IMR-90 (cell line): ENCODE measurements around the gene UPB1.

Experiments
- BHLHE40 ChIP-seq: fragments of 150-350 bp; IDR thresholded peaks from 2 replicates; pipeline ENCODE4 v1.6.1; 2016; ENCODE audit warnings: mild to moderate bottlenecking, low read depth, low read length
- FOS ChIP-seq: fragments of 150-350 bp; IDR thresholded peaks from 2 replicates; pipeline ENCODE4 v1.6.1; 2016; ENCODE audit warnings: low read depth, low read length
- MAFK ChIP-seq: IDR thresholded peaks from 2 replicates; pipeline ENCODE4 v1.6.1; 2012; ENCODE audit warnings: low read depth, low read length, improper control_type of control experiment
- MAZ ChIP-seq: IDR thresholded peaks from 2 replicates; pipeline ENCODE4 v1.6.1; 2012; ENCODE audit warnings: low read depth, mild to moderate bottlenecking, low read length, improper control_type of control experiment, moderate library complexity, borderline replicate concordance
- MXI1 ChIP-seq: IDR thresholded peaks from 2 replicates; pipeline ENCODE4 v1.6.1; 2012; ENCODE audit warnings: low read depth, mild to moderate bottlenecking, low read length, moderate library complexity, borderline replicate concordance
- POLR2A ChIP-seq: IDR thresholded peaks from 2 replicates; pipeline ENCODE4 v1.6.1; 2012; ENCODE audit warnings: mild to moderate bottlenecking, low read depth, low read length
- RAD21 ChIP-seq: IDR thresholded peaks from 2 replicates; pipeline ENCODE4 v1.6.1; 2012; ENCODE audit warnings: low read length, improper control_type of control experiment
- RCOR1 ChIP-seq: IDR thresholded peaks from 2 replicates; pipeline ENCODE4 v1.6.1; 2012; ENCODE audit warnings: mild to moderate bottlenecking, low read length, improper control_type of control experiment; ENCODE audit not compliant: insufficient replicate concordance
- RFX5 ChIP-seq: IDR thresholded peaks from 2 replicates; pipeline ENCODE4 v1.8.0; 2012; ENCODE audit warnings: low read depth, mild to moderate bottlenecking, low read length, moderate library complexity
- SMC3 ChIP-seq: fragments of 150-350 bp; IDR thresholded peaks from 2 replicates; pipeline ENCODE4 v1.6.1; 2016; ENCODE audit warnings: low read depth, mild to moderate bottlenecking, antibody characterized with exemption, low read length, moderate library complexity
- TF ChIP-seq, protein P1 (sequence below): conservative IDR thresholded peaks from 2 replicates; pipeline ENCODE4 v1.5.1; 2012; ENCODE audit warnings: mild to moderate bottlenecking, low read depth, low read length, improper control_type of control experiment
- TF ChIP-seq, protein P2 (sequence below): fragments of 150-350 bp; IDR thresholded peaks from 2 replicates; pipeline ENCODE4 v1.6.1; 2017; ENCODE audit warnings: mild to moderate bottlenecking, antibody characterized with exemption, low read length, low read depth
- TF ChIP-seq, protein P3 (sequence below): fragments of 150-350 bp; IDR thresholded peaks from 2 replicates; pipeline ENCODE4 v1.6.1; 2016; ENCODE audit warnings: low read depth, mild to moderate bottlenecking, low read length, moderate library complexity, borderline replicate concordance

DNA sequence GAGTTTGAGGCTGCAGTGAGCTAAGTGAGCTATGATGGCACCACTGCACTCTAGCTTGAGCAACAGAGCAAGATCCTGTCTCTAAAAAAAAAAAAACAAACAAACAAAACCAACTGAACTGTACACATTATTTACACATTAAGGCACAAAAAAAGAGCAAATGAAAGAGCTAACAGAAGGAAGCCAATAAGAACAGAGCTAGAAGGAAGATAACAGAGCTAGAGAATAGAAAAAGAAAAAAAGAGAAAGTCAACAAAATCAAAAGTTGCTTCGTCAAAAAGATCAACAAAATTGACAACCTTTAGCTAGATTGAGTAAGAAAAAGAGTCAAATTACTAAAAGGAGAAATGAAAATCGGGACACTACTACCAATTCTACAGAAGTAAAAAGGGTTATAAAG, 34.8 kb downstream of the UPB1 start:
- TF ChIP-seq, protein P1, sequence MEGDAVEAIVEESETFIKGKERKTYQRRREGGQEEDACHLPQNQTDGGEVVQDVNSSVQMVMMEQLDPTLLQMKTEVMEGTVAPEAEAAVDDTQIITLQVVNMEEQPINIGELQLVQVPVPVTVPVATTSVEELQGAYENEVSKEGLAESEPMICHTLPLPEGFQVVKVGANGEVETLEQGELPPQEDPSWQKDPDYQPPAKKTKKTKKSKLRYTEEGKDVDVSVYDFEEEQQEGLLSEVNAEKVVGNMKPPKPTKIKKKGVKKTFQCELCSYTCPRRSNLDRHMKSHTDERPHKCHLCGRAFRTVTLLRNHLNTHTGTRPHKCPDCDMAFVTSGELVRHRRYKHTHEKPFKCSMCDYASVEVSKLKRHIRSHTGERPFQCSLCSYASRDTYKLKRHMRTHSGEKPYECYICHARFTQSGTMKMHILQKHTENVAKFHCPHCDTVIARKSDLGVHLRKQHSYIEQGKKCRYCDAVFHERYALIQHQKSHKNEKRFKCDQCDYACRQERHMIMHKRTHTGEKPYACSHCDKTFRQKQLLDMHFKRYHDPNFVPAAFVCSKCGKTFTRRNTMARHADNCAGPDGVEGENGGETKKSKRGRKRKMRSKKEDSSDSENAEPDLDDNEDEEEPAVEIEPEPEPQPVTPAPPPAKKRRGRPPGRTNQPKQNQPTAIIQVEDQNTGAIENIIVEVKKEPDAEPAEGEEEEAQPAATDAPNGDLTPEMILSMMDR, result no peak
- no peak for TF ChIP-seq RAD21
- no peak for TF ChIP-seq POLR2A
- TF ChIP-seq, protein P2, sequence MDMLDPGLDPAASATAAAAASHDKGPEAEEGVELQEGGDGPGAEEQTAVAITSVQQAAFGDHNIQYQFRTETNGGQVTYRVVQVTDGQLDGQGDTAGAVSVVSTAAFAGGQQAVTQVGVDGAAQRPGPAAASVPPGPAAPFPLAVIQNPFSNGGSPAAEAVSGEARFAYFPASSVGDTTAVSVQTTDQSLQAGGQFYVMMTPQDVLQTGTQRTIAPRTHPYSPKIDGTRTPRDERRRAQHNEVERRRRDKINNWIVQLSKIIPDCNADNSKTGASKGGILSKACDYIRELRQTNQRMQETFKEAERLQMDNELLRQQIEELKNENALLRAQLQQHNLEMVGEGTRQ, result no peak
- TF ChIP-seq MXI1, result no peak
- TF ChIP-seq BHLHE40, result no peak
- no peak for TF ChIP-seq RCOR1
- no peak for TF ChIP-seq MAZ
- TF ChIP-seq MAFK, result no peak
- TF ChIP-seq, protein P3, sequence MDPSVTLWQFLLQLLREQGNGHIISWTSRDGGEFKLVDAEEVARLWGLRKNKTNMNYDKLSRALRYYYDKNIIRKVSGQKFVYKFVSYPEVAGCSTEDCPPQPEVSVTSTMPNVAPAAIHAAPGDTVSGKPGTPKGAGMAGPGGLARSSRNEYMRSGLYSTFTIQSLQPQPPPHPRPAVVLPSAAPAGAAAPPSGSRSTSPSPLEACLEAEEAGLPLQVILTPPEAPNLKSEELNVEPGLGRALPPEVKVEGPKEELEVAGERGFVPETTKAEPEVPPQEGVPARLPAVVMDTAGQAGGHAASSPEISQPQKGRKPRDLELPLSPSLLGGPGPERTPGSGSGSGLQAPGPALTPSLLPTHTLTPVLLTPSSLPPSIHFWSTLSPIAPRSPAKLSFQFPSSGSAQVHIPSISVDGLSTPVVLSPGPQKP, result no peak
- TF ChIP-seq RFX5, result no peak
- TF ChIP-seq SMC3, result no peak
- no peak for TF ChIP-seq FOS
